Testis (tissue), 3 donors: ENCODE measurements around the gene COL26A1. TPM values are rescaled to one million over a fixed set of nuclear protein-coding genes. Genes with fewer than 3 reads are reported as not detected.

ENCODE experiments used
- DNase-seq: peaks from one replicate; pipeline ENCODE4 v3.0.0-alpha.2; 2019
- H3K27ac ChIP-seq, 2 donors: fragments of 200-600 bp; sonication (generic); one replicate each; pipeline ENCODE4 v1.5.1; 2019
- H3K27me3 ChIP-seq: fragments of 200-600 bp; sonication (generic); one replicate; pipeline ENCODE4 v1.5.1; 2019
- H3K36me3 ChIP-seq: fragments of 200-600 bp; sonication (generic); one replicate; pipeline ENCODE4 v1.5.1; 2017; ENCODE audit warnings: low read depth; ENCODE audit errors: missing control alignments
- H3K4me1 ChIP-seq: fragments of 200-600 bp; sonication (generic); one replicate; pipeline ENCODE4 v1.5.1; 2019
- H3K4me3 ChIP-seq, 2 donors: fragments of 200-600 bp; sonication (generic); one replicate each; pipeline ENCODE4 v1.5.1; 2017 to 2019
- H3K9me3 ChIP-seq: fragments of 200-600 bp; sonication (generic); one replicate; pipeline ENCODE4 v1.5.1; 2017
- CTCF ChIP-seq, 3 experiments: fragments of 450-650 bp in 2 of 3; fragments of 200-600 bp in 1 of 3; sonication (generic) in 1 of 3; IDR thresholded peaks; one replicate each; pipeline ENCODE4 v1.5.1; 2016 to 2019; ENCODE audit warnings: antibody characterized with exemption in 3 of 3, mild to moderate bottlenecking in 2 of 3, moderate library complexity in 1 of 3
- POLR2A ChIP-seq: fragments of 450-650 bp; IDR thresholded peaks from one replicate; pipeline ENCODE4 v1.6.1; 2017; ENCODE audit warnings: antibody characterized with exemption, mild to moderate bottlenecking, moderate library complexity
- WGBS, 2 donors: methylation state at CpG; one replicate each; pipeline ENCODE4 v1.1.5; 2018; 5-methylcytosine and 5-hydroxymethylcytosine counted together
- intact Hi-C: fragments of 100-400 bp; cut with DNase I; formaldehyde crosslinking; loops from one replicate; pipeline ENCODE4 v1.15.1; 2023; ENCODE audit warnings: low total_unique reads
- polyA plus RNA-seq: library from polyadenylated mRNA; stranded (reverse); fragments of 350-450 nt; fragmentation: Illumina TruSeq; extraction: RNeasy Lipid Tissue Mini Kit (QIAGEN cat#74804); gene quantifications from one replicate; pipeline ENCODE4 v1.2.3, GENCODE V29; 2014; ENCODE audit warnings: low read depth, low replicate concordance; ENCODE audit not compliant: insufficient read depth
- total RNA-seq, 2 donors: library from RNA; depleted of rRNA; stranded (reverse); fragments of >200 nt; gene quantifications; one replicate each; pipeline ENCODE4 v1.2.3, GENCODE V29; 2016

Gene COL26A1
- total and polyA plus RNA-seq, 3 donors from 2014 or later: 0.94 to 3.1 (median 1.1) TPM

GRCh38 chr7:101328159-101328558 lies 34.5 kb upstream of the COL26A1 start:
- no peaks in the 10 kb centered on the region for H3K27me3 ChIP-seq
- no peak overlapping the region for H3K4me3 ChIP-seq
- TF ChIP-seq CTCF (IDR thresholded peaks at IDR 0.05): no peak
- TF ChIP-seq POLR2A: no peak
- H3K9me3 ChIP-seq: no peaks in the 10 kb centered on the region
- no peak for DNase-seq
- WGBS, 2 donors: 91 to 92% methylated on average over 5 of the region's 5 CpGs
- H3K27ac ChIP-seq: no peak overlapping the region
- no peaks in the 10 kb centered on the region for H3K4me1 ChIP-seq
- H3K36me3 ChIP-seq: no peaks in the 10 kb centered on the region
- intact Hi-C loops: no loop called here

GRCh38 chr7:101330011-101330484 lies 32.6 kb upstream of the COL26A1 start:
- WGBS, 2 donors: 52 to 55% methylated on average over 12 to 15 of the region's 15 CpGs
- no peak overlapping the region for H3K4me3 ChIP-seq
- intact Hi-C loops: no loop called here
- no peaks in the 10 kb centered on the region for H3K36me3 ChIP-seq
- H3K27ac ChIP-seq: no peak overlapping the region
- H3K9me3 ChIP-seq: no peaks in the 10 kb centered on the region
- DNase-seq: no peak
- H3K4me1 ChIP-seq: no peaks in the 10 kb centered on the region
- no peak for TF ChIP-seq POLR2A
- no peak for TF ChIP-seq CTCF (IDR thresholded peaks at IDR 0.05)
- H3K27me3 ChIP-seq: no peaks in the 10 kb centered on the region

GRCh38 chr7:101332026-101332425 lies 30.6 kb upstream of the COL26A1 start:
- TF ChIP-seq POLR2A (no peak), CTCF (IDR thresholded peaks at IDR 0.05) (no peak)
- H3K9me3 ChIP-seq: no peaks in the 10 kb centered on the region
- H3K36me3 ChIP-seq: no peaks in the 10 kb centered on the region
- no peak for DNase-seq
- 95 to 96% methylated on average over 8 of the region's 8 CpGs for WGBS, 2 donors
- H3K27ac ChIP-seq: no peak overlapping the region
- H3K4me1 ChIP-seq: no peaks in the 10 kb centered on the region
- no peak overlapping the region for H3K4me3 ChIP-seq
- no peaks in the 10 kb centered on the region for H3K27me3 ChIP-seq
- intact Hi-C loops: no loop called here

GRCh38 chr7:101333912-101334311 lies 28.8 kb upstream of the COL26A1 start:
- no peaks in the 10 kb centered on the region for H3K4me1 ChIP-seq
- intact Hi-C loops: no loop called here
- no peaks in the 10 kb centered on the region for H3K27me3 ChIP-seq
- no peak overlapping the region for H3K4me3 ChIP-seq
- 79 to 80% methylated on average over 3 to 5 of the region's 5 CpGs for WGBS, 2 donors
- no peak for DNase-seq
- no peak overlapping the region for H3K27ac ChIP-seq
- no peak for TF ChIP-seq CTCF (IDR thresholded peaks at IDR 0.05)
- TF ChIP-seq POLR2A: no peak
- H3K9me3 ChIP-seq: no peaks in the 10 kb centered on the region
- no peaks in the 10 kb centered on the region for H3K36me3 ChIP-seq

- DNase-seq: no peak
- no peak overlapping the region for H3K27ac ChIP-seq
- no peaks in the 10 kb centered on the region for H3K4me1 ChIP-seq
- H3K36me3 ChIP-seq: no peaks in the 10 kb centered on the region
- 59 to 71% methylated on average over 14 of the region's 14 CpGs for WGBS, 2 donors
- intact Hi-C loops: no loop called here
- no peak overlapping the region for H3K4me3 ChIP-seq
- no peaks in the 10 kb centered on the region for H3K9me3 ChIP-seq
- H3K27me3 ChIP-seq: no peaks in the 10 kb centered on the region
- TF ChIP-seq CTCF (IDR thresholded peaks at IDR 0.05) (no peak), POLR2A (no peak)
These were observed 22.3 kb upstream of the COL26A1 start for GRCh38 chr7:101340379-101340778.
